NCI-H526 treated with DMSO at 0.1 percent for 48 hours (cell line): ENCODE data around the gene ISLR.
A peak's percentile ranks its signal among the peaks of the same experiment; 100 is the strongest.

Experiments
- DNase-seq: peaks from one replicate; lab custom pipeline; 2025; lab: John Stamatoyannopoulos, UW

The ISLR gene

GRCh38 chr15:74173380-74174218 is at the start of gene ISLR:
TSS of gene ISLR (plus strand) at chr15:74173710. CDS start at chr15:74174859, 1,149 bp downstream.
- no peak for DNase-seq

DNA sequence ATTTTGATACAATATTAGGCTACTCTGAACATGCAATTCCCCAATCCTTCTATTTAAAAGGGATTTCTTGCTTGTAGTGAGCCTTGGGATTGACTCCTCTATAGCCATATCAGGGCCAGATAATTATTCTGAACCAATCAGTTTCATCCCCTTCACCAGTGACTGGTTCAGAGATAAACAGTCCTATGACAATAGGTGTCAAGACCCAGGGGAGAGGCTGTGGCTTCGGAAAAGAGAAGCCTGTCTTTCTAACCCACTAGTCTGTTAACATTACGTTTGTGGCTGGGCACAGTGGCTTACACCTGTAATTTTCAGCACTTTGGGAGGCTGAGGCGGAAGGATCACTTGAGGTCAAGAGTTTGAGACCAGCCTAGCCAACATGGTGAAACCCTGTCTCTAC is 49.3 kb upstream of the ISLR start:
- no peak for DNase-seq

- DNase-seq: no peak
Measured at GRCh38 chr15:74124759-74125158, 48.8 kb upstream of the ISLR start.

DNA sequence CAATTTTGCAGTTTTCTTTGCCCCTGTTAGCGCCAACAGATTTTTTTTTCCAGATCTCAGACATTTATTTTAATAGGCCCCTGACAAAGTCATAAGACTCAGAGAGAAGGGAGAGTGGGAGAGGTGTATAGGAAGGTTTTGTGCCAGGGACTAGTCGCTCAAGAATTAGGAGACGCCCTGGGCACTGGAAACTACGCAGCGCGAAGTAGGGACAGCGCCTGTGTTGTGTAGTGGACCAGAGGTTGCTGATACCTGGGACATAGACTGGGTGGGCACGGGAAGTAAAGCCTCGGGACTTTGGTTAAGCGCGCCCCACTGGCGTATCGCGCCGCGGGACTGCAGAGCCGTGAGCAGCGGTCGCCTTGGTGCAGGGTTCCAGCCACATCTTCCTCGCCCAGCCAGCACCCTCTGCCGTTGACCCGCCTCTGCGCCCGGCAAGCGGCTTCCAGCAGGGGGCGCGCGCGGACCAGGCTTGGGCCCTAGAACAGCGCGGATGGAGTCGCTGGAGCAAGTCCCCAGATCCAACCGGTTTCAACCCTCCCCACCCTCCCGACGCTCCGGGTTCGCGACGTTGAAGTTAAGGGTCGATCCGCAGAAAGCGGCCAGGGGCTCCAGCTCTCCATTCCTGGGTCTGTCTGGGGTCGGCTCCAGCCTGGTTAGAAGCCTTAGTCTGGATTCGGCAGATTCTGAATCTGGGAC is 46.1 kb upstream of the ISLR start:
- DNase-seq: peak; percentile 79

DNA sequence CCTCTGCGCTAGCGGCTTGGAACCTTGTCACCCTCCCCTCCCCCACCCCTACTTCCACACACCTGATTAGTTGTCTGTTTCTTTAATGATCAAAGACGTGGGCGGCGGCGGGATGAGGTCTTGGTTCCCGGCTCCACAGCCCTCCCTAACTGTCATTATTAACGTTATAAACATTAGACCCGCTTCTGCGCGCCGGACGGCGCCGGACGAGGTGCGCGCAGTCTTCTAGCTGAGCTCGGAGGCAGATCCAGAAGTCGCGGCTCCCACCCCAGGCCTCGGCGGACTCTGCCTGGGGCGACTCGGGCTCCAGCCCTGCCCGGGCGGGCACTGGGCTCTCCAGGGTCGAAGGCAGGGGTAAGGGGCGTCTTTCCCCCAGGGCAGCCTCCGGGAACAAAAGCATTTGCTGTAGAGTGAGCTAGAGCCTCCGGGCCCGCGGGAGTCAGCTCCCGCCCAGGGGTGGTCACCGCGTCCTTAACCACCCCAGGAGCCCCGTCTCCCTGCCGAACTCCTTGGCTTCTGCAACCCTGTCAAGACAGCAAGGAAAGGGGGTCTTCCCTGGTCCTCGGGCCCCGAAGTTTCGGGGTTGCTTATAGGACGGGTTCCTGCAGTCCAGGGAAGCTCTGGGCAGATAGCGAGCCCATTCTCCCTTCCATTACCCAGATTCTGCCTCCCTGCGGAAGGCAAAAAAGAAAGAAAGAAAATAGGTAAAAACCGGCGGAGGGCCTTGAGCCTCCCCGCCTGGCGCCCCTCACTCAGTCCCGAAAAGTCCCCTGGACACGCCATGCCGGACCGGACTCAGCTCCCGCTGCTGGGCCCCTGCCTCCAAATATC is 45.3 kb upstream of the ISLR start:
- no peak for DNase-seq

DNA sequence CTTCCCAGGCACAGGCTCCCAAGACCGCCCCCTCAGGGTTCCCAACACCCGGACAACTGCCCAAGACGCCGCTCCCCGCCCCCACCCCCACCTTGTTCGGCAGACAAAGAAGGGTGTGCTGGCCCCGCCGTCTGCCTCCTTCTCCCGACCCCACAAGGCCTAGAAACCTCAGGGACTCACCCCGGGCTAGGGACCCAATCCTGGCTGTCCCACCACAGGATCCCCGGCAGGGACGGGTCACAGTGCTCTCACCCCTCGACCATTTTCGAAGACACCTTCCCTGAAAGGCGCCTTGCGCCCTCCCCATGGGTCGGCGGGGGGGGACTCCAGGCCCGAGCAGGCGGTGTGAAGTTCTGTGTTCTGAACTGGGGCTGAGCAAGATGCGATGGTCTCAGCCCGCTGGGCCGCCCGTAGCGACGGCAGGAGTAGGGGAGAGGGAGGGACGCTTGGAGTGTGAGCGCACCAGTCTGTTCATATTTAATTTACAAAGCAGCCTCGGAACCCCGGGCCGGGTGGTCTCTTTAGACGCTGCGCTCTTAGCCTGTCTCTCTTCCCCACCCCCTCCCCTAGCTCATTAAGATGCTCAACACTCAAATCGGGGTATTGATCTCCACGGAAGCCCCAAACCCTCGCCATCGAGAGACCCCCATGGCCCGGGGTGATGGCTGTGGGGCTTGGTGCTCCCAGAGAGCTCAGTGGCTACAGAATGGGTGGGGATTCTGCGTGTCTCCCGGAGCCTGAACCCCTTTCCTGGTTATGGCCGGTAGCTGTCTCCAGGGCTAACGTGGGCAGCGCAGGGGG is 44.5 kb upstream of the ISLR start:
- peak; percentile 1 for DNase-seq

DNA sequence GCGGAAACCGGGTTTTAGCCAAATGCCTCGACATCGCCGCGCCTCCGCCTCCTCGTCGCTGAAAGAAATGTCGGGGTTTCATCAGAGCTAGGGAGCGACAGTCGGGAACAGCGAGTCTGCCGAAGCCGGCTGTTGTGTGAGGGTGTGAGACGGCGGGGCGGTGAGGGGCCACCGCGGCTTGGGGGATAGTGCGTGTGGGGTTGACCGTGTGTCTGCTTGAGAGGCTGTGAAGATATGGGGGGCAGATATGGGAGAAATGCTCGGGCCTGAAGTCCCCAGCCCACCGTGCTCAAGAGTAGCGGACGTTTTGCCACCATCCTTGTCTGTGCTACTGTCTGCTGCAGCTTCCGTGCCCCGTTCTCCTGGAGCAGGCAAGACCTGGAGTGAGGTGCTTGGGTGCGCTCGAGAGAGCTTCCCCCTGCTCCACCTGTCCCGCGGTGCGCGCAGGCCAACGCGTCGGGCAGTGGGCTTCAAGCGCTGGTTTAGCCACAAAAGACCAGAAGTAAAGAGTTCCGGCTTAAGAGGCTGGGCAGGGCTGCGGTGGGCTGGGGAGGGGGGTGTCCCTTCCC is 43.8 kb upstream of the ISLR start:
- DNase-seq: peak; percentile 14

GRCh38 chr15:74130155-74130848 is 43.2 kb upstream of the ISLR start, which contains the start of gene ISLR2:
TSS of gene ISLR2 (plus strand) at chr15:74130586. CDS start at chr15:74132755, 2,169 bp downstream.
- DNase-seq: no peak

DNA sequence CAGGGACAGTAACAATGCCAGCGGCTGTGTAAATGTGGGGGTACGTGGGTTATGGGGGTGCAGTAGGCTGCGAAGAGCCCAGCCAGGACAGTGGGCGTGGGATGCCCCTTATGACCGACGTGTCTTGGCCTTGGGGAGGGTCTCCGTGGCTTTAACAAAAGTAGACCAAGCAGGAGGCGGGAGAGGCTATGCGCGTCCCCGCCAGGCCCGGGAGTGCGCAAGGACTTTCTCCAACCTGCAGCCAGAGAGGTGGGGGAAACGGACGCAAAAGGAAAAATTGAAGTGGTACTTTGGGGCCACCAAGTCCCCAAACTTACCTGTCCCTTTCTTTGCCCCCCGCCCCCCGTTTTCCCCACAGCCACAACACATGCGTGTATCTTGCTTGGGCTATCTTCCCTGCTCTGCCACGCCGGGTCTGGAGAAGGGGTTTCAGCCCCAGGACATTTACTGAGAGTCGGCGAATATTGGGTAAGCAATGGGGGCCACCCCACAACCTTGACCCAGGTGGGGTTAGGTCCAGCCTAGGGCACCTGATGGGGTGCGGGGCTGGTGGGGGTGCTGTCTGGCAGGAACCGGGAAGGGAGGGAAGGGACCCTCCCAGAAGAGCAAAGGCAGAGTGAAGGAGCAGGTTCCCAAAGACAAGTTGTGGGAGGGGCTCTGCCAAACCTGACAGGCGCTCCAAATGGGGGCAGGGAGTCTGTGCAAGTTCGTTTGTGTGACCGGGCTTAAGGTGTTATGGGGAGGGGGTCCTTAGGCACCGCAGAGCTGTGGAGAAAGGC is 42.5 kb upstream of the ISLR start:
- no peak for DNase-seq

GRCh38 chr15:74131628-74132413 is 41.7 kb upstream of the ISLR start:
- no peak for DNase-seq

GRCh38 chr15:74132681-74133651 is 40.5 kb upstream of the ISLR start:
- no peak for DNase-seq

- no peak for DNase-seq
Measured at GRCh38 chr15:74133694-74134386, 39.7 kb upstream of the ISLR start.

DNA sequence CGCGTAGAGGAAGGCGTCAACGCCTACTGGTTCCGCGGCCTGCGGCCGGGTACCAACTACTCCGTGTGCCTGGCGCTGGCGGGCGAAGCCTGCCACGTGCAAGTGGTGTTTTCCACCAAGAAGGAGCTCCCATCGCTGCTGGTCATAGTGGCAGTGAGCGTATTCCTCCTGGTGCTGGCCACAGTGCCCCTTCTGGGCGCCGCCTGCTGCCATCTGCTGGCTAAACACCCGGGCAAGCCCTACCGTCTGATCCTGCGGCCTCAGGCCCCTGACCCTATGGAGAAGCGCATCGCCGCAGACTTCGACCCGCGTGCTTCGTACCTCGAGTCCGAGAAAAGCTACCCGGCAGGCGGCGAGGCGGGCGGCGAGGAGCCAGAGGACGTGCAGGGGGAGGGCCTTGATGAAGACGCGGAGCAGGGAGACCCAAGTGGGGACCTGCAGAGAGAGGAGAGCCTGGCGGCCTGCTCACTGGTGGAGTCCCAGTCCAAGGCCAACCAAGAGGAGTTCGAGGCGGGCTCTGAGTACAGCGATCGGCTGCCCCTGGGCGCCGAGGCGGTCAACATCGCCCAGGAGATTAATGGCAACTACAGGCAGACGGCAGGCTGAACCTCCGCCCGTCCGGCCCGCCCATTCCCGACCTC is 39.0 kb upstream of the ISLR start:
- DNase-seq: peak; percentile 31

GRCh38 chr15:74135041-74135565 is 38.4 kb upstream of the ISLR start:
- DNase-seq: no peak

- no peak for DNase-seq
Measured at GRCh38 chr15:74136540-74136813, 37.0 kb upstream of the ISLR start.

- no peak for DNase-seq
Measured at GRCh38 chr15:74136814-74137536, 36.5 kb upstream of the ISLR start.
